ENCODE data around the gene FAAH2. TPM values are rescaled to one million over a fixed set of nuclear protein-coding genes. Genes with fewer than 3 reads are reported as not detected.

FAAH2 gene
- polyA plus RNA-seq, 1 donor (not counting 4 experiments of a cell fraction or from before 2014, with no cell fraction given): 1.7 TPM

DNA sequence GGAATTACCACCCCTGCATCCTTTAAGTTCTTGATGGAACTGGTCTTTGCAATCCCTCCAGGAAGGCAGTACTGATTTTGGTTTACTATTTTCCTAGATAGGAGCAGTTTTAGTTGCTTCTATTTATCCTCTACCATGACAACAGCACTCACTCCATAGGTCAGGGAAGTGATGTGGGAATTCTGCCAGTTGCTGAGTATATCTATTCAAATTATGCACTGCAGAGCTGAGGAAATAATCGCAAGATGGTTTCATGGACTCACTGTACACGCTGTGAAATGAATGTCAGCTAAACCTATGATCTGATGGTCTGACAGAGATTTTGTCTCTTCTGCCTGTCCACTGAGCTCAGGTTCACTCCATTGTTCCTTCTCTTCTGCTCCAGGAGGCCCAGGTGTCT lies 135.8 kb downstream of the FAAH2 start:
- Histone ChIP-seq H3K4me2 (ENCODE audit: control insufficient read depth, extremely low read depth, insufficient read depth, low read depth, low read length) (no peak overlapping the region), H3K27me3 (ENCODE audit: control insufficient read depth, extremely low read depth, insufficient read depth, low read length) (no peaks in the 10 kb centered on the region), H3K9ac (ENCODE audit: control insufficient read depth, extremely low read depth, insufficient read depth, low read length) (no peak overlapping the region), H4K20me1 (ENCODE audit: control insufficient read depth, extremely low read depth, insufficient read depth, low read length) (no peaks in the 10 kb centered on the region), H3K27ac (ENCODE audit: control insufficient read depth, insufficient read depth, low read length) (no peak overlapping the region), H3K36me3 (ENCODE audit: control insufficient read depth in 2 of 2, extremely low read depth in 1 of 2, insufficient read depth in 2 of 2, low read length in 2 of 2) (no peaks in the 10 kb centered on the region), H3K4me1 (ENCODE audit: control insufficient read depth, extremely low read depth, insufficient read depth, low read length) (no peaks in the 10 kb centered on the region), H2AFZ (ENCODE audit: control insufficient read depth, low read length) (no peak overlapping the region), H3K9me3 (ENCODE audit: control insufficient read depth, low read depth, low read length) (no peaks in the 10 kb centered on the region), H3K79me2 (ENCODE audit: control insufficient read depth, insufficient read depth, low read length) (no peaks in the 10 kb centered on the region), H3K4me3 (ENCODE audit: control insufficient read depth in 2 of 3, extremely low read depth in 1 of 3, insufficient read depth in 2 of 3, low read depth in 1 of 3, low read length in 3 of 3) (no peak overlapping the region), H3K9me1 (ENCODE audit: control insufficient read depth, extremely low read depth, insufficient read depth, low read length) (no peaks in the 10 kb centered on the region)
- dilution Hi-C loops (cut with MboI; ENCODE audit: extremely low pct_ligation_motif_present, low sequenced_read_pairs): no loop called here
- FAIRE-seq: no peak
- DNase-seq (ENCODE audit: low read depth, low spot score): no peak
- TF ChIP-seq, protein P1, sequence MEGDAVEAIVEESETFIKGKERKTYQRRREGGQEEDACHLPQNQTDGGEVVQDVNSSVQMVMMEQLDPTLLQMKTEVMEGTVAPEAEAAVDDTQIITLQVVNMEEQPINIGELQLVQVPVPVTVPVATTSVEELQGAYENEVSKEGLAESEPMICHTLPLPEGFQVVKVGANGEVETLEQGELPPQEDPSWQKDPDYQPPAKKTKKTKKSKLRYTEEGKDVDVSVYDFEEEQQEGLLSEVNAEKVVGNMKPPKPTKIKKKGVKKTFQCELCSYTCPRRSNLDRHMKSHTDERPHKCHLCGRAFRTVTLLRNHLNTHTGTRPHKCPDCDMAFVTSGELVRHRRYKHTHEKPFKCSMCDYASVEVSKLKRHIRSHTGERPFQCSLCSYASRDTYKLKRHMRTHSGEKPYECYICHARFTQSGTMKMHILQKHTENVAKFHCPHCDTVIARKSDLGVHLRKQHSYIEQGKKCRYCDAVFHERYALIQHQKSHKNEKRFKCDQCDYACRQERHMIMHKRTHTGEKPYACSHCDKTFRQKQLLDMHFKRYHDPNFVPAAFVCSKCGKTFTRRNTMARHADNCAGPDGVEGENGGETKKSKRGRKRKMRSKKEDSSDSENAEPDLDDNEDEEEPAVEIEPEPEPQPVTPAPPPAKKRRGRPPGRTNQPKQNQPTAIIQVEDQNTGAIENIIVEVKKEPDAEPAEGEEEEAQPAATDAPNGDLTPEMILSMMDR (optimal IDR thresholded peaks at IDR 0.05 in 1 of 3, IDR thresholded peaks at IDR 0.05 in 1 of 3, conservative IDR thresholded peaks at IDR 0.05 in 1 of 3; ENCODE audit: extremely low read depth in 1 of 3, insufficient read depth in 2 of 3, low read length in 3 of 3): no peak
- no peak for TF ChIP-seq EZH2 (IDR thresholded peaks at IDR 0.05; ENCODE audit: low read length)

DNA sequence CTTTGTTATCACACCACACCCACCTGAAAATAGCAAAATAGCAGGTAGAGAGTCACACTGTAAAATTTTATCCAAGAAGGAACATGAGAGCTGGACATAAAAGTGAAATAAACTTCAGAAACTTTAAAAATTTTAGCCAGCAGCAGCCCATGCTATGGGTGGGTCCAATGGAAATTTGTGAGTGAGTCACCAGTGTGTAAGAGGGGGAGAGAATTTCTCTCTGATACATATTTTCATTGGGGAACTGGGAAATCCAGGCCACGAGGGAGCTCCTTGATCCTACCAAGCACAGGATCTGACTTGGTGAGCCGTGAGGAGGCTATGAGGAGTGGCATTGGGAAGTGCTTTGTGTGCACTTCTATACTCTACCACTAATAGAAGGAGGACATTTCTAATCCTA lies 136.3 kb downstream of the FAAH2 start:
- no peak for DNase-seq (ENCODE audit: low read depth, low spot score)
- no peak overlapping the region for H2AFZ ChIP-seq (ENCODE audit: control insufficient read depth, low read length)
- H3K4me1 ChIP-seq (ENCODE audit: control insufficient read depth, extremely low read depth, insufficient read depth, low read length): no peaks in the 10 kb centered on the region
- no peak for FAIRE-seq
- H3K27ac ChIP-seq (ENCODE audit: control insufficient read depth, insufficient read depth, low read length): no peak overlapping the region
- H3K4me3 ChIP-seq (ENCODE audit: control insufficient read depth in 2 of 3, extremely low read depth in 1 of 3, insufficient read depth in 2 of 3, low read depth in 1 of 3, low read length in 3 of 3): no peak overlapping the region
- H3K79me2 ChIP-seq (ENCODE audit: control insufficient read depth, insufficient read depth, low read length): no peaks in the 10 kb centered on the region
- H3K4me2 ChIP-seq (ENCODE audit: control insufficient read depth, extremely low read depth, insufficient read depth, low read depth, low read length): no peak overlapping the region
- no peaks in the 10 kb centered on the region for H3K9me1 ChIP-seq (ENCODE audit: control insufficient read depth, extremely low read depth, insufficient read depth, low read length)
- dilution Hi-C loops (cut with MboI; ENCODE audit: extremely low pct_ligation_motif_present, low sequenced_read_pairs): no loop called here
- no peaks in the 10 kb centered on the region for H3K36me3 ChIP-seq (ENCODE audit: control insufficient read depth in 2 of 2, extremely low read depth in 1 of 2, insufficient read depth in 2 of 2, low read length in 2 of 2)
- H4K20me1 ChIP-seq (ENCODE audit: control insufficient read depth, extremely low read depth, insufficient read depth, low read length): no peaks in the 10 kb centered on the region
- H3K9me3 ChIP-seq (ENCODE audit: control insufficient read depth, low read depth, low read length): no peaks in the 10 kb centered on the region
- H3K9ac ChIP-seq (ENCODE audit: control insufficient read depth, extremely low read depth, insufficient read depth, low read length): no peak overlapping the region
- no peaks in the 10 kb centered on the region for H3K27me3 ChIP-seq (ENCODE audit: control insufficient read depth, extremely low read depth, insufficient read depth, low read length)
- TF ChIP-seq EZH2 (IDR thresholded peaks at IDR 0.05; ENCODE audit: low read length): no peak
- TF ChIP-seq, protein P1 (optimal IDR thresholded peaks at IDR 0.05 in 1 of 3, IDR thresholded peaks at IDR 0.05 in 1 of 3, conservative IDR thresholded peaks at IDR 0.05 in 1 of 3; ENCODE audit: extremely low read depth in 1 of 3, insufficient read depth in 2 of 3, low read length in 3 of 3): no peak
